Measurements from ENCODE around the gene BSN.
"Not testable (repeated sequence)": the region's sequence is repeated elsewhere in the genome, so short reads cannot be mapped to it uniquely, and the experiment has no call there.

Gene BSN

GRCh38 chr3:49674497-49674983, 120.3 kb downstream of the BSN start:
- peak; percentile 30 to 53 for DNase-seq

- DNase-seq = no peak
Observed at GRCh38 chr3:49675912-49676311, 121.6 kb downstream of the BSN start.

GRCh38 chr3:49680493-49681231, 126.4 kb downstream of the BSN start:
- DNase-seq = no peak

- no peak for DNase-seq
Observed at GRCh38 chr3:49681232-49681522, 126.9 kb downstream of the BSN start.

GRCh38 chr3:49681543-49681942, 127.3 kb downstream of the BSN start:
- DNase-seq = no peak

GRCh38 chr3:49683162-49683561, 128.9 kb downstream of the BSN start:
- no peak for DNase-seq

- not testable (repeated sequence) for DNase-seq
Observed at GRCh38 chr3:49684453-49684852, 130.2 kb downstream of the BSN start.

- not testable (repeated sequence) for DNase-seq
Observed at GRCh38 chr3:49685103-49685502, 130.8 kb downstream of the BSN start.

GRCh38 chr3:49685846-49686245, 131.6 kb downstream of the BSN start:
- peak in 1 of 2 donors; percentile 29 for DNase-seq

- DNase-seq = peak; percentile 41 to 48
Observed at GRCh38 chr3:49686346-49686745, 132.1 kb downstream of the BSN start.

GRCh38 chr3:49686769-49687423, 132.6 kb downstream of the BSN start:
- peak; percentile 47 to 64 for DNase-seq

GRCh38 chr3:49687424-49687795, 133.1 kb downstream of the BSN start:
- not testable (repeated sequence) for DNase-seq

- not testable (repeated sequence) for DNase-seq
Observed at GRCh38 chr3:49688338-49689045, 134.2 kb downstream of the BSN start.

- DNase-seq = peak; percentile 93 to 94
Observed at GRCh38 chr3:49689046-49689907, 135.0 kb downstream of the BSN start, which contains the start of the genes MST1 and RNF123. Gene MST1, minus strand, starts transcription at chr3:49689474. Its CDS starts 783 bp downstream, at chr3:49688691. Gene RNF123, plus strand, starts transcription at chr3:49689557. Its CDS starts 1,609 bp downstream, at chr3:49691166.

GRCh38 chr3:49689908-49690624, 135.8 kb downstream of the BSN start:
- DNase-seq = not testable (repeated sequence)

GRCh38 chr3:49690856-49691255, 136.6 kb downstream of the BSN start:
- DNase-seq = not testable (repeated sequence)

- DNase-seq = not testable (repeated sequence)
Observed at GRCh38 chr3:49691481-49691880, 137.2 kb downstream of the BSN start.

GRCh38 chr3:49694409-49695070, 140.3 kb downstream of the BSN start:
- not testable (repeated sequence) for DNase-seq

GRCh38 chr3:49695350-49696015, 141.2 kb downstream of the BSN start:
- not testable (repeated sequence) for DNase-seq

GRCh38 chr3:49699281-49699979, 145.2 kb downstream of the BSN start:
- DNase-seq = no peak
